ENCODE results near the gene SFTPA2.

- TF ChIP-seq CTCF (IDR thresholded peaks at IDR 0.05) (no peak), POLR2AphosphoS5 (IDR thresholded peaks at IDR 0.05; ENCODE audit: low read depth, low read length) (no peak)
Measured at GRCh38 chr10:79588800-79589199, 28.6 kb upstream of the SFTPA2 start.
